Measurements from ENCODE around the gene HRK.

HRK gene

DNA sequence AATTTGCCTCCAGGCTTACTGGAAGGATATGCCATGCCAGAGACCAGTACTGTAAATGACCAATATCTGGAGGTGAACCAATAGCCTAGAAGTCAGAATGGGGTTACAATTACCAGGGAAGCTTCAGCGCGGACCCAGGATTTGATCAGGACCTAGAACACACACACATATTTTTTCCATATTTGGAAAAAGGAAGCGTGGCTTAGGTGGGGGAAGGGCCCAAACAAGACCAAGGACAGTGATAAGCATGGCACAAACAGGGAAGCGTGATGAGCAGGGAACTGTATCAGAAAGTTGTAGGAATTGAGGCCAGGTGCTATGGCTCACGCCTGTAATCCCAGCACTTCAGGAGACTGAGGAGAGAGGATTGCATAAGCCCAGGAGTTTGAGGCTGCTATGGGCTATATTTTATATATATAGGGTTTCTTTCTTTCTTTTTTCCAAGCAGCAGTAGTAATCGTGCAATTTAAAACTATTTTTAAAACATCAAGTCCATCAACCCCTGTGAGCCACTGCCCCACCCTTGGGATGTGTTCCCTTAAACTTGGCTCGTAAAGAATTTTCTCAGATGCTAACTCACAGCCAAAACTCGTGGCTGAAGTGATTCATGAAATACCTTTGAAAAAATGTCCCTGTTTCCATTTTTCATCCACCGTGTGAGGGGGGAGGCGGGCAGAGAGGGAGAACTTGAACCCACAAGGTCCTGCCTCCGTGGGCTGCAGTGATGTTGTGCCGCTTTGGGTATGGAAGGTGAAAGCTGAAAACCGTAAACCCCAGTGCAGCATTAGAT, 16.7 kb downstream of the HRK start:
- DNase-seq = no peak

DNA sequence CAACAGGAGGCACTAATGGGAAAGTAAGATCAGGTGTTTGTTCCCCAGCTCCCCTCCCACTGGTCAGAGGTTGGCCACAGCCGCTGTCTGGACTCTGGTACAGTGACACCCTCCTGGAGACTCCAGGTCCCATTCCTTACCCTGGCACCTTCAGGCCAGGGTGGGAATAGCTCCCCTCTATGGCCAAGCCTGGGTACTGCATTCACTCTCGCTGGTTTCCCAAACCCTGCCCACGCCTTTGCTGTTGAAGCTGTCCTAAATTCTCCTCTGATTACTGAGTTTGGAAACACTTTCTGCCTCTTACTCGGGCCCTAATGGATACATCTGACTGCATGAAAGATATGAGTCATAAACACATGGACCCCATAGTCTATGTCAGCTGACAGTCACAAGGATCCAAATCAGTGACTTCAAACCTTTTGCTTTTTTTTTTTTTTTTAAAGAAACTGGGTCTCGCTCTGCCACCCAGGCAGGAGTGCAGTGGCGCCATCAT, 17.9 kb downstream of the HRK start:
- no peak for DNase-seq

DNA sequence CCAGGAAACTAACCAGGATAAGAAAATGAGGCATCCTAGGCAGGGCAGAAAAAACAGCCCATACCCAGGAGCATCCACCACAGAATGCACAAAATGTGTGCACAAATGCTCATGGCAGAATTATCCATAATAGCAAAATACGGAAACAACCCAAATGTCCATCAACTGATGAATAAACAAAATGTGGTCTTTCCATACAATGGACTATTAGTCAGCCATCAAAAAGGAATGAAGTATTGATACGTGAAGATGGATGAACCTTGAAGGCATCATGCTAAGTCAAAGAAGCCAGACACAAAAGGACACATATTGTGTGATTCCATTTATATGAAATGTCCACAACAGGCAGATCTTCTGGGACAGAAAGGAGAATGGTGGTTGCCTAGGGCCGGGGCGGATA, 19.1 kb downstream of the HRK start:
- DNase-seq = no peak

DNA sequence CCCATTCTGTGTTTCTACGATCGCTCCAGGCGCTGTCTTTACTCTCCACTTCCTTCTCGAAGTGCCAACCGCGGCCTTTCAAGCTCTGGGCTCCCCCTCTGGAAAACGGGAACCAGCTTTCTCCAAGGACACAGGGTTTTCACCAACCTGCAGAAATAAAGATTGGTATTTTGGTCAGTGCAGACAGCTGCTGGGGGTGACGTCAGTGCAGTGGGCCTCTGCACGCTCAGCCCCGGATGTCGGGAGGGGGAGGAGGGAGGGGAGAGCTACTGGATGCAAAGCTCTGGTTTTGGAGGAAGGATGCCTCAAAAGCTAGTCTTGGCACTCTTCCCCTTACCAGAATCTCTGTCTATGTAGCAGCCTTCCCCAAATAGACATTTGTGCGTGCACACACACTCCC, 19.9 kb downstream of the HRK start:
- DNase-seq = no peak

DNA sequence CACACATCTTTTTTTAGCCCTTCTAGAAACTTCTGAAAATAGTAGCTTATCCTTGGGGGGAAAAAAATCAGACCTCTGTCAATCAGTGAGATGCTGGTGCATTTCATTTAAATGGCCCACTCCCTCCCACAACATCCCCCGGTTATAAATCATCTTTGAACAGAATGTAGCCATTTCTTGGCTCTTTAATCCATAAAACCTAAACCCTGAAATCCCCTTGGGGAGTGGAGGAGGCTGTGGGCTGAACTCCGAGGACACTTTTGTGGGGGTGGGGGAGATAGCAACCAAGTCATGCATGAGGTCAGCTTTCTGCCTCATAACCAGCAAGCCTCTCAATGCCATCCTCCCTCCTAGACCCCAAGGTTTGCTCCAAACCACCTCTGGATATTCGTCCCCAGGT, 21.0 kb downstream of the HRK start:
- no peak for DNase-seq

DNA sequence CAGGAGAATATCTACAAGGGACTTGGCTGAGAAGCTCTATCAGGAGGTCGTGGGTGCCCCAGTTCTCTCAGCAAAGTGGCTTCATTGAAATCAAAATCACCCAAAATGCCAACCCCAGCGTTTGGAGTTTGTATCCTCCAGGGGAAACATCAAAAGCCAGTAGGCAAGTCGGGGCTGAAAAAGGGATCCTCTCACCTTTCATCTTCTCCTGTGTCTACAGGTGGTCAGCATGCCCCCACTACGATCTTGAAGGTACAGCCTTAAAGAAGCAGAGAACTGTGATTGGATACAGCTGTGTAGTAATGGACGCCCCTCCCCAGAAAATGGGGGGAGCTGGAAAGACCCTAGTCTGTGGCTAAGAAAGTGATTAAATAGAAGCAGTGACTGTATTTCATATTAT, 22.2 kb downstream of the HRK start:
- DNase-seq = no peak

DNA sequence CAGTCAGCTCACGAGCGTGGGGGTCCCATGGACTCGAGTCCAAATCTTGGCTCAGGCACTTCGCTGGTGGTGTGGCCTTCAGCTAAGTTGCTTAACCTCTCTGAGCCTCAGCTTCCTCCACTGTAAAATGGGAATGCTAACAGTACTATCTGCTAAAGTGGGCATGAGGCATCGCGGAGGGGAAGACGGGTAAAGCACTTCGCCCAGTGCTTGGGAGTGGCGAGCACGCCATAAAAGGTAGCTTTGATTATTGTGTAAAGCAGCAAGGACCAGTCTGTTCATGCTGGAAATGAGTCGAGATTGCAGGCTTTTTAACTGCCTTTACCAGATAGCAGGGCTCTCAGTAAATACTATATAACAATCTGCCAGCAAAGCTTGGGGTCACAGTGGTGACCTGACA, 24.5 kb downstream of the HRK start:
- DNase-seq = no peak

DNA sequence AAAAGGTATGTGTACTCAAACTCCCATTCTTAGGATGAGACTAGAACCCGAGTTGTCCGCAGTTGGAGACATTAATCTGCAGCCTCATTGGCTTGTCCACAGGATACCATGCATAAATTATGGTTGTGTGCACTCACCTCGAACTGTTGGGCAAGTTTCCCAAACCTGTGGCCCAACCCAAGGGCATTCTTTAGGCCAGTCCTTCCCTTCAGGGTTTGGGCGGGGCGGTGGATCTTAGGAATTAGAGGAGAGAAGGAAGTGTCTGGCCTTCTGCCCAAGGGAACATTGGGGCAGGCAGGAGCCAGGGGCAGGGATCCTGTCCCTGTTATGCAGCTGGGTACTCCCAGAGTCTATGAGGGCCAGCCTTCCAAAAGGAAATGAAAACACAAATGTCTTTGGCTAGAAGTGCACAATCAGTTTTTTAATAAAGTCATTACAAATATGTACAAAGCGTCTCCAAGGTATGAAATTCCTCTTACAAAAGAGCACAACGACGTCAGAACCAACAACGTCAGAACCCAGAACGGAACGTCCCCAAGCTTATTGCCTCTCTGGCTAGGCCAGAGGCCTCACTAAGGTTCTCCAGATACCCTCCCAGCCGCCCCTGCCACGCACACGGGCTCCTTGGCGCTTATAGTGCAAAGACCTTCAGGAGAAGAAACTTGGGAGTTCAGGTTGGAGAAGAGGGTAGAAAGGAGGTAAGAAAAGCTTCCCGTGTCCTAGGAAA, 25.3 kb downstream of the HRK start:
- no peak for DNase-seq

DNA sequence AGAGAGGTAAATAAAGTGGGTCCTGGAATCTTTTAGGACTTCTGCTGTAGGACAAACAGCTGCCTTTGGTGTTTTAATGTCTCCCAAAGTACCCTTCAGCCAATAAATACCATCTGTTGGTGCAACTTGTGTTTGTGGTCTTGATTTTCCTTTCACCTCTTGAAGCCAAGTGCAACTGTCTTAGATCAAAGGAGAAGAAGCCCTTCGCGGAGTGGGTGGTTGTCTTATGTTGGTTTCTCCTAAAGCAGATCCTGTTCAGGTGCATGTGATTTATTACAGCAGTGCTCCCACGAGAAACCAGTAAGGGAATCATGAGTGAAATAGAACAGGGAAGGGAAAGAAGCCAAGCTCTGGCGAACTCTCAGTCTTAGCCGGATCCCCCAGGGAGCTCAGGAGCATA, 27.7 kb downstream of the HRK start:
- no peak for DNase-seq

DNA sequence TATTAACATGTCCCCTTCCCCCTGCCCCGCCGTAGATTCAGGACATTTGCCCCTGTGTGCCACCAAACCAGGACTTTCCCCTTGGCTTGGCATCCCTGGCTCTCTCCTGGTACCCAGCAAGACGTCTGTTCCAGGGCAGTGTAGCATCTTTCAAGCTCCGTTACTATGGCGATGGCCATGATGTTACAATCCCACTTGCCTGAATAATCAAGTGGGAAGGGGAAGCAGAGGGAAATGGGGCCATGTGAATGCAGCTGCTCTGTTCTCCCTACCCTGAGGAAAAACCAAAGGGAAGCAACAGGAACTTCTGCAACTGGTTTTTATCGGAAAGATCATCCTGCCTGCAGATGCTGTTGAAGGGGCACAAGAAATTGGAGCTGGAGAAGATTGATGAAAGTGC, 28.9 kb downstream of the HRK start:
- DNase-seq = no peak

DNA sequence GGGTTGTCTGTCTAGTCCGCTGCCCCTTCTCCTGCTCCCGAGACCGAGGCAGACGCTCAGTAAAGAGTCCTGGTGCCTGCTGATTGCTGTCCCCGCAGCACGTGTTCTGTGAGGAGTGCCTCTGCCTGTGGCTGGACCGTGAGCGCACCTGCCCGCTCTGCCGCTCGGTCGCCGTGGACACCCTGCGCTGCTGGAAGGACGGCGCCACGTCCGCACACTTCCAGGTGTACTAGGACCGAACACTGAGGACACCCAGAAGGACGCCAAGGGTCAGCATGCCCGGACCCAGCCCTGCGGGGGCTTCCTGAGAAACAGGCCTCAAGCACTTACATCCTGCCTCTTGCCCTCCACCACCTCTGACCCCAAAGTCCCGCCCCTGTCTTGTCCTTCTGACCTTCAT, 32.0 kb downstream of the HRK start:
- no peak for DNase-seq

DNA sequence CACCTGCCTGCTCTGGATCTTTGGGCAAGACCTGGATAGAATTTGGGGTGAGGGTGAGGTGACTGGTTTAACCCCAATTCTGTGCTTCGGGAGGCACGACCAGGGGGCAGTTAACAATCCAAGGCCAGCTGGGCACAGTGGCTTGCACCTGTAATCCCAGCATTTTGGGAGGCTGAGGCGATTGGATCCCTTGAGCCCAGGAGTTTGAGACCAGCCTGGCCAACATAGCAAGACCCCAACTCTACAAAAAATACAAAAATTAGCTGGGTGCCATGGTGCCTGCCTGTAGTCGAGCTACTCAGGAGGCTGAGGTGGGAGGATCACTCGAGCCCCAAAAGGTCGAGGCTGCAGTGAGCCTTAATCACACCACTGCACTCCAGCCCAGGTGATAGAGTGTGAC, 38.2 kb downstream of the HRK start:
- no peak for DNase-seq

DNA sequence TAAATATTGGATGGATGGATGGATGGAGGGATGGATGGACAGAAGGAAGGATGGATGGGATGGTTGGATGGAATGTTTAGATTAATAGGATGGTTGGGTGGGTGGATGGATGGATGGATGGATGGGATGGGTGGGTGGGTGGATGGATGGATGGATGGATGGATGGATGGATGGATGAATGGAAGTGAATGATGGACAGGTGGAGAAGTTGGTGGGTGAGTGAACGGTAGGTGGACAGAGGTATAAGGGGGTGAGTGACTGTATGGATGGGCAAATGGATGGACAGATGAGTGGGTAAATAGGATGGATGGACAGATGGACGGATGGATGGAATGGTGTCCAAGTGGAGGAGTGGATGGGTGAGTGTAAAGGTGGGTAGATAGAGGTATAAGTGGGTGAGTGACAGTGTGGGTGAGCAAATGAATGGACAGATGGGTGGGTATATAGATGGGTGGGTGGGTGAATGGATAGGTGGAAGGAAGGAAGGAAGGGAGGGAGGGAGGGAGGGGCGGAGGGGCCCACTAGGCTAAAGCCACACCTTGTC, 41.9 kb downstream of the HRK start:
- no peak for DNase-seq

DNA sequence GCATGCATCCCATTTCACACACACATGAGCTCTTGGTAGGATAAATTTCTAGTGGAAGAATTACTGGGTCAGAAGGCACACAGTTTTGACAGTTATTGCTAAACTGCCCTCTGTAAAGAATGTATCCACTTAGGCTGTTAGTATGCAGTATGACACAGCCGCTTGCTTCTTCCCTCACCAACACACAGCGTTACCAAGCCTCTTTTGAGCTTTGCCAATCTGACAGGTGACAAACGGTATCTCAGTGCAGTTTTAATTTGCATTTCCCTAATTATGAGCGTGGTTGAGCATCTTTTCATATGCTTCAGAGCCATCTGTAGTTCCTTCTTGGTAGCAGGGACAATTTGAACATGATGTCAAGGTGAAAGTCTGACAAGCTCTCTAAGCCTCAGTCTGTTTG, 42.9 kb downstream of the HRK start:
- no peak for DNase-seq

DNA sequence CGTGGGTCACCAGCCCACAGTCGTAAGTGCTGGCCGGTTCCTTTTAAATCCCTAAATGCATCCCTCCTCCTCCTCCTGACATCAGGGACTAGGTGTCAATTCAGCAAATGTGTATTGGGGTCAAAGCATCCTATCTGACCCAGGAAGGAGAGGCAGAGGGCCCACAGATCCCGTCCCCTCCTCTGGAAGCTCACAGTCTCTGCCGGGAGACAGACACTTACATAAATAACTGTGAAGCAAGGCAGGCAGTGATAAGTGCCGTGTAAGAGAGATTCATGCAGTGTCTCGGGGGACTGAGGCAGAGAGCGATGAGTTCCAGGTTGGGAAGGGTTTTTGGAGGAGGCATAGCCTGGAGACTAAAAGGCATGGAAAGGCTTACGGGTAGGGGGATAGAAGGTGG, 44.1 kb downstream of the HRK start:
- no peak for DNase-seq

DNA sequence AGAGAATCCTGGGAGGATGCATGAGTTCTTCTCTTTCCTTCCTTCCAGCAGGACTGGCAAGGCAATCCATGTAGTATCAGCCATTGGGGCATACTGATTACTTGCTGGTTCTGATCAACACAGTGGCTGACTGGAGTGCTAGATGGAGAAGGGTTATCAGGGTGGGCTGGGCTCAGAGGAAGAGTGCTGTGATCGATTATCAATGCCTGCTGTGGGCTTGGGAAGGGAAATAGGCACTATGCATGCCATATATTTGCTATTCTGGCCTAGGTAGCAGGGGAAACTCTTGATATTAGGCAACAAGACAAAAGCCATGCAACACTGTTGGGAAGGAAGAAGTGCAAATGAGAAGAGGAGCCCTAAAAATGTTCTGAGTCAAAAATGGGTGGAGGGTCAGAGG, 45.8 kb downstream of the HRK start:
- DNase-seq = no peak

DNA sequence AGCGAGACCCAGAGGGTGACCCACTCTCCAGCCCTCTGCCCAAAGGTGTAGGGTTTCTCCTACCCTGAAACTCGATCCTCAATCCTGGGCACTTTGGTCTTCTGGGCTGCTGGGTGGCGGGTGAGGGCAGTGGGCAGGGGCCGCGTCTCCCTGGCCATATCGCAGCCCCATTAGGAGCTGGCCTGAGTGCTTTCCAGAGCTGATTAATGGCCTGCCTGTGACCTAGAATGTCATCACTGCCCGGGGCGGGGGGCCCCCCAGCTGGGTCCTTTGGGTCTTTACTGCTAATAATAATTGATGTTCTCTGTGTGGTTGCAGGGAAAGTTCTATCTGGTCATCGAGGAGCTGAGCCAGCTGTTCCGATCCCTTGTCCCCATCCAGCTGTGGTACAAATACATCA, 47.8 kb downstream of the HRK start:
- DNase-seq = no peak

DNA sequence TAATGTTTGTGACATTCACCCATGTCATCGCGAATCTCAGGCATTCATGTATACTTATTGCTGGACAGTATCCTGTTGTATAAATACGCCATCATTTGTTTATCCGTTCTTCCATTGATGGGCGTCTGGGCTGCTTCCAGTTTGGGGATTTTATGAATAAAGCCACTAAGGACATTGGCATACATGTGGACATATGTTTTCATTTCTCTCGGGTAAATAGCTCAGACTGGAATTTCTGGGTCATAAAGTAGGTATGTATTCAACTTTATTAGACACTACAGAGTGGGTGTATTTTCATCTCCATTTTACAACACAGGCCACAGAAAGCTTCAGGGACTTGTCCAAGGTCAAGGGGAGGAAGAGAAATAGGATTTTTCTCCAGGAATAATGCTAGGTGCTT, 48.9 kb downstream of the HRK start:
- no peak for DNase-seq

DNA sequence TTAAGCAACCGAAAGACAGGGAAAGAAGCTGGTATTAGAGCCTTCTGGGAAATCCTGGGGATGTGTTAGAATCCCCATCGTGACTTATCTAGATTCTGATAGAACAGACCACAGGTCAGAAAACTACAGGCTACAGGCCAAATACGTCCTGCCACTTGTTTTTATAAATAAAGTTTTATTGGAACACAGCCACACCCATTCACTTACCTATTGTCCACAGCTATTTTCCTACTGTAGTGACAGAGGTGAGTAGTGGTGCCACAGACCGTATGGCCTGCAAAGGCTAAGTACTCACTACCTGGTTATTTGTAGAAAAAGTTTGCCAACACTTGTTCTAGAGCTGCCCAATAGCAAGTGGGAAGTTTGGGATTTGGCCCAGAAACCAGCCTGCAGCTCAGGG, 53.8 kb downstream of the HRK start:
- no peak for DNase-seq

DNA sequence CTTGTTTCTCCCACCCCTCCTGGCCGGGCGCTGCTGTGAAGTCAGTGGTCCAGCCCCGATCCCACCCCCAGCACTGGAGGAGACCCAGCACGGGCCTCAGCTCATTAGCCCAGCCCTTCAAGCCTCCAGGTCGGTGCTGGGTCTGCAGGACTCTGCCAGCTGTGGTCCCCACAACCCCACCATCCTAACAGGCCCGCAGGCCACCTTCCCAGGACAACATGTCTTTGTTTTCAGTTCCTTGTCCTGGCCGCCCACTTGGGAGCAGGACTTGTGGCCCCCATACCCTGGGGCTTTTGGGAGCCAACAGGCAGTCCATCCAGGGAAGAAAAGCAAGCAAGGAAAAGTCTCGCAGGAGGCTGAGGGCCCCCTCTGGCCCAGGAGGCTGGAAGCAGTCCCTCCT, 60.0 kb downstream of the HRK start:
- DNase-seq = no peak

DNA sequence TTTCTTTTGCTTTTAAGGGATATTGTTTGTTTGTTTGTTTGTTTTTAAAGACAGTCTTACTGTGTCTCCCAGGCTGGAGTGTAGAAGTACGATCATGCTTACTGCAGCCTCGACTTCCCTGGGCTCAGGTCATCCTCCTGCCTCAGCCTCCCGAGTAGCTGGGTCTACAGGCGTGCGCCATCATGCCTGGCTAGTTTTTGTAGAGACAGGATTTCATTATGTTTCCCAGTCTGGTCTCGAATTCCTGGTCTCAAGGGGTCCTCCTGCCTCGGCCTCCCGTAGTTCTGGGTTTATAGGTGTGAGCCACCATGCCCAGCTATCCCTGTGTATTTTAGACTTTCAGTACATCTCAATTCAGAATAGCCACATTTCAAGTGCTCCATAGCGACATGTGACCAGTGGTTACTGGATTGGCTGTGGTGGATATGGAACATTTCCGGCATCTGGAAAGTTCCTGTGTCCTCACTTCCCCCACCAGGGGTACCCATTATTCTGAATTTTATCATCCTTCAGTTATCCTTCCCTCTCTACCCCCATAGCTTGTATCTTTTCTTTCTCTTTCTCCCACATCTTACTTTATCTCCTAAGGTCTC, 61.1 kb downstream of the HRK start:
- DNase-seq = no peak

DNA sequence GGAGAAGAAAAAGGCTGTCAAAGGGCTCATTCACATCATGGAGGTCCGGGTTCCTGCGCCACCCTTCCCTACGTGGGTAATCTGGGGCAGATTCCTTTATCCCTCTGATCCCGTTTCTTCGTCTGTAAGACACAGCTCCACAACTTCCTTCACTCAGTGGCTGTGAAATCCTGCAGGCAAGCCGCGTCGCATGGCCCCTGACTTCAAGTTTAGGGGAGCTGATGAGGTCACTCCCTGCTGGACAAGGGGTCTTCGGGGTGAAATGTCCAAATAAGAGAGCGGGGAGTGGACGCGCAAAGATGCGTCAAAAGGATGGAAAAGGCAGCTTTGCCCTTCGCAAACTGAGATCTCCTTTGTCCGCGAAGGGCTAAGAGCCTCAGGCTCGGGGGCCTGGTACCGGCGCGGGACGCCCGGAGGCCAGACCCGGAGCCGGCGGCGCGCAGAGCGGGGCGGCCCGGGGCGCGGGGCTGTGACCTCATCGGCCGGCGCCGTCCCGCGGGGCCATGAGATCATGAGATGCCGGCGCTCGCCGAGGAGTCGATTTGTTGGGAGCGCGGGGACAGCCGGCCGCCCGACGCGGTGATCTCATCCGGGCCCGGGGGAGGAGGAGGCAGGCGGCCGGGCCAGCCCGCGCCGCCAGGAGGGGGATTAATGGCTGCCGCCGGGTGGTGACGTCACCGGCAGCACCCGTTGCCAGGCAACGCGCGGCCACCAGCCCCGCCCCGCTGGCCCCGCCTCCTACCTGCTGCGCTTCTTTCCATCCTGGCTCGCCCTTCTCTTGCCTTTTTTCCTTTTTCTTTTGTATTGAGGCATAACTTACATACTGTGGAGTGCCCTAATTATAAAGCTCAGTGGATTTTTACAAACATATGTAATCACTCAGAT, 62.1 kb downstream of the HRK start:
- peak; percentile 95 for DNase-seq

DNA sequence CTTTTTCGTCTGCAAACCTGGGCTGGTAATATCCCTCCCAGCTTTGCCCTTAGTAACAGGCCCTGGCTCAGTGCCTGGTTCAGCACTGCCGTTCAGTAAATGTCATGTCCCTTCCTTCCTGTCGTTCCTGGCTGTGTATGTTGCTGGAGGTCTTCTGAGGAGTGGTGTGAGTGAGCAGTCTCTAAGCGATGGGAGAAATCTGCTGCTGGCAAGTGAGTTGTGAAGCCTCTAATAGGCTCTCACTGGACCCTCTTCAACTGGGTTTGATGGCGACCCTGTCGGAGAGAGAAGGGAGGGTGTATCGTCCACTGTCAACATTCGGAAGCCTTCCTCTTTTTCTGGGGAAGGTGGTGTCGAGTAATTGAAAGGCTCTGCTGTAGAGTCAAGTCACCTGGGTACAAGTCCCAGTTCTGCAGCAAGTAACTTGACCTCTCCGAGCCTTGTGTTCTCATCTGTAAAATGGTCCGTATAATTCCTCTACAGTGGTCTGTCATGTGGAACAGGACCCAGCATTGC, 62.8 kb downstream of the HRK start:
- DNase-seq = no peak
